GM23248 (cell line): ENCODE results near the gene MMS19. TPM values are rescaled to one million over a fixed set of nuclear protein-coding genes. Genes with fewer than 3 reads are reported as not detected.
A peak's percentile ranks its signal among the peaks of the same experiment; 100 is the strongest.
"Not testable (repeated sequence)": the region's sequence is repeated elsewhere in the genome, so short reads cannot be mapped to it uniquely, and the experiment has no call there.

Source experiments
- DNase-seq: peaks from one replicate; pipeline ENCODE4 v3.0.0-alpha.2; 2015
- H2AFZ ChIP-seq: fragments of 200-600 bp; sonication (generic); 2 replicates; pipeline ENCODE4 v1.6.1; 2016; ENCODE audit warnings: antibody characterized with exemption
- H3F3A ChIP-seq: fragments of 200-600 bp; sonication (generic); 2 replicates; pipeline ENCODE4 v1.6.1; 2016; ENCODE audit warnings: mild to moderate bottlenecking, antibody characterized with exemption, mixed run types; ENCODE audit not compliant: insufficient read depth
- H3K27ac ChIP-seq: fragments of 200-600 bp; sonication (generic); 2 replicates; pipeline ENCODE4 v1.5.1; 2016; ENCODE audit warnings: mild to moderate bottlenecking
- H3K27me3 ChIP-seq: fragments of 200-600 bp; sonication (generic); replicated peaks from 2 replicates; pipeline ENCODE4 v1.6.1; 2016; ENCODE audit warnings: mild to moderate bottlenecking; ENCODE audit not compliant: insufficient read depth
- H3K36me3 ChIP-seq: fragments of 200-600 bp; sonication (generic); 2 replicates; pipeline ENCODE4 v1.6.1; 2016; ENCODE audit warnings: low read depth, mild to moderate bottlenecking
- H3K4me1 ChIP-seq: fragments of 200-600 bp; sonication (generic); 2 replicates; pipeline ENCODE4 v1.6.1; 2016; ENCODE audit warnings: mild to moderate bottlenecking; ENCODE audit not compliant: insufficient read depth
- H3K4me2 ChIP-seq: fragments of 200-600 bp; sonication (generic); one replicate; pipeline ENCODE4 v1.6.1; 2016; ENCODE audit warnings: mild to moderate bottlenecking; ENCODE audit not compliant: unreplicated experiment
- H3K4me3 ChIP-seq: fragments of 200-600 bp; sonication (generic); 2 replicates; pipeline ENCODE4 v1.5.1; 2016; ENCODE audit warnings: mild to moderate bottlenecking
- H3K79me2 ChIP-seq: fragments of 200-600 bp; sonication (generic); 2 replicates; pipeline ENCODE4 v1.6.1; 2016; ENCODE audit warnings: mild to moderate bottlenecking; ENCODE audit not compliant: insufficient read depth
- H3K9ac ChIP-seq: fragments of 200-600 bp; sonication (generic); 2 replicates; pipeline ENCODE4 v1.6.1; 2016; ENCODE audit warnings: mild to moderate bottlenecking
- H3K9me2 ChIP-seq: fragments of 200-600 bp; sonication (generic); 2 replicates; pipeline ENCODE4 v1.6.1; 2016; ENCODE audit warnings: mixed run types, mild to moderate bottlenecking, moderate library complexity; ENCODE audit not compliant: insufficient read depth
- H3K9me3 ChIP-seq: fragments of 200-600 bp; sonication (generic); one replicate; pipeline ENCODE4 v1.6.1; 2017; ENCODE audit warnings: low read depth
- H4K20me1 ChIP-seq: fragments of 200-600 bp; sonication (generic); 2 replicates; pipeline ENCODE4 v1.6.0; 2016; ENCODE audit not compliant: insufficient read depth
- EZH2 ChIP-seq: fragments of 200-600 bp; sonication (generic); IDR thresholded peaks from 2 replicates; pipeline ENCODE4 v1.6.1; 2018; ENCODE audit warnings: antibody characterized with exemption, mild to moderate bottlenecking; ENCODE audit not compliant: insufficient read depth, poor library complexity, severe bottlenecking
- EZH2phosphoT487 ChIP-seq: fragments of 200-600 bp; sonication (generic); IDR thresholded peaks from 2 replicates; pipeline ENCODE4 v1.6.1; 2018; ENCODE audit warnings: antibody characterized with exemption, moderate library complexity, mild to moderate bottlenecking, low read depth; ENCODE audit not compliant: insufficient read depth
- WGBS, 2 experiments: methylation state at CpG; one replicate each; pipeline ENCODE4 v1.1.6; 2015 to 2017; ENCODE audit warnings: low lambda C conversion rate in 2 of 2, low coverage in 1 of 2; ENCODE audit errors: missing lambda C conversion rate in 2 of 2; 5-methylcytosine and 5-hydroxymethylcytosine counted together
- in situ Hi-C: fragments of 300-500 bp; cut with MboI; formaldehyde crosslinking; loops from 2 replicates; pipeline ENCODE4 v1.15.0; 2020
- polyA plus RNA-seq: library from polyadenylated mRNA; unstranded; fragments of >200 nt; fragmentation: Nextera tagmentation; extraction: Ambion mirVana; gene quantifications from 2 replicates; pipeline ENCODE4 v1.2.1, GENCODE V29; 2016
- total RNA-seq: library from RNA; depleted of rRNA; stranded (reverse); fragments of >200 nt; shearing (Covaris generic); gene quantifications from 2 replicates; pipeline ENCODE4 v1.2.3, GENCODE V29; 2014

The MMS19 gene
- total and polyA plus RNA-seq, 2 experiments from 2014 or later, result 40.0 to 89.7 TPM

- Histone ChIP-seq H3K4me1 (peaks cover 22% of the 10 kb centered on the region), H4K20me1 (no peaks in the 10 kb centered on the region), H3K9ac (peak overlapping the region; percentile 30), H3K79me2 (peaks cover 49% of the 10 kb centered on the region), H3K9me3 (no peaks in the 10 kb centered on the region), H3K36me3 (peaks cover 79% of the 10 kb centered on the region), H3K4me3 (no peak overlapping the region), H3K27ac (peak overlapping the region; percentile 74), H3K4me2 (no peak overlapping the region), H3F3A (peaks cover 50% of the 10 kb centered on the region), H2AFZ (no peak overlapping the region), H3K9me2 (no peaks in the 10 kb centered on the region), H3K27me3 (no peaks in the 10 kb centered on the region)
- peak; percentile 88 for DNase-seq
- WGBS, 2 experiments, result 41 to 42% methylated on average over 2 of the region's 2 CpGs
- no peak for TF ChIP-seq EZH2phosphoT487
- in situ Hi-C loops, result no loop called here
These were observed 22.2 kb downstream of the MMS19 start for GRCh38 chr10:97475936-97476594.

- WGBS, 2 experiments, result 86 to 87% methylated on average over 4 of the region's 4 CpGs
These were observed 23.3 kb downstream of the MMS19 start for GRCh38 chr10:97474918-97475317.

GRCh38 chr10:97468781-97469180 is 29.4 kb downstream of the MMS19 start:
- H3K79me2 ChIP-seq, result peaks cover 21% of the 10 kb centered on the region; the same call in 1 of the 2 replicates
- H4K20me1 ChIP-seq, H3K9ac ChIP-seq, H2AFZ ChIP-seq, H3K4me1 ChIP-seq, H3K4me3 ChIP-seq, H3K27me3 ChIP-seq, H3K27ac ChIP-seq, DNase-seq, H3K9me2 ChIP-seq, H3K4me2 ChIP-seq, in situ Hi-C loops, H3K9me3 ChIP-seq: not testable (repeated sequence)
- WGBS, 2 experiments, result 92 to 95% methylated on average over 12 of the region's 12 CpGs
- peaks cover 80% of the 10 kb centered on the region for H3K36me3 ChIP-seq
- H3F3A ChIP-seq, result peaks cover 51% of the 10 kb centered on the region

More at GRCh38 chr10:97474918-97475317, 23.3 kb downstream of the MMS19 start:
- in situ Hi-C loops, result no loop called here
- H3K79me2 ChIP-seq, result peaks cover 38% of the 10 kb centered on the region
- H3K27me3 ChIP-seq, result no peaks in the 10 kb centered on the region
- no peak overlapping the region for H3K4me2 ChIP-seq
- no peaks in the 10 kb centered on the region for H4K20me1 ChIP-seq
- peaks cover 22% of the 10 kb centered on the region for H3K4me1 ChIP-seq
- H3K36me3 ChIP-seq, result peaks cover 79% of the 10 kb centered on the region
- H3K9ac ChIP-seq, result no peak overlapping the region
- H3K9me2 ChIP-seq, result no peaks in the 10 kb centered on the region
- TF ChIP-seq EZH2 (no peak), EZH2phosphoT487 (no peak)
- no peak overlapping the region for H2AFZ ChIP-seq
- peaks cover 50% of the 10 kb centered on the region for H3F3A ChIP-seq
- H3K27ac ChIP-seq, result peak overlapping the region; percentile 74
- no peaks in the 10 kb centered on the region for H3K9me3 ChIP-seq
- no peak overlapping the region for H3K4me3 ChIP-seq
- DNase-seq, result no peak

- Histone ChIP-seq H3K27ac (no peak overlapping the region), H3F3A (peaks cover 57% of the 10 kb centered on the region), H3K9ac (no peak overlapping the region), H3K27me3 (no peaks in the 10 kb centered on the region), H3K9me3 (no peaks in the 10 kb centered on the region), H3K4me2 (no peak overlapping the region), H3K79me2 (peaks cover 18% of the 10 kb centered on the region; the same call in 1 of the 2 replicates), H3K4me1 (peaks cover 8% of the 10 kb centered on the region; the same call in 1 of the 2 replicates), H4K20me1 (0 out of 2 replicates have a peak, but pooled peaks cover 4% of the 10 kb centered on the region), H3K36me3 (peaks cover 74% of the 10 kb centered on the region), H3K9me2 (no peaks in the 10 kb centered on the region), H2AFZ (no peak overlapping the region), H3K4me3 (no peak overlapping the region)
- TF ChIP-seq EZH2phosphoT487 (no peak), EZH2 (no peak)
- WGBS, 2 experiments, result 64 to 77% methylated on average over 3 of the region's 3 CpGs
- in situ Hi-C loops, result no loop called here
- no peak for DNase-seq
These were observed 30.1 kb downstream of the MMS19 start for GRCh38 chr10:97468162-97468561.
